ES-I3 (cell line): ENCODE measurements around the gene LRRC4.

ENCODE experiments used
- H3K36me3 ChIP-seq: 2 replicates; pipeline ENCODE4 v1.6.1; 2013; ENCODE audit warnings: mild to moderate bottlenecking, low read length, control low read depth, moderate library complexity; ENCODE audit not compliant: insufficient read depth
- H3K4me1 ChIP-seq: 2 replicates; pipeline ENCODE4 v1.6.1; 2013; ENCODE audit warnings: mild to moderate bottlenecking, control low read depth, low read length; ENCODE audit not compliant: insufficient read depth
- H3K9ac ChIP-seq: 2 replicates; pipeline ENCODE4 v1.6.1; 2013; ENCODE audit warnings: low read depth, mild to moderate bottlenecking, low read length, moderate library complexity
- H3K9me3 ChIP-seq: 2 replicates; pipeline ENCODE4 v1.6.1; 2013; ENCODE audit warnings: mild to moderate bottlenecking, low read length, moderate library complexity; ENCODE audit not compliant: control insufficient read depth, insufficient read depth

The LRRC4 gene

DNA sequence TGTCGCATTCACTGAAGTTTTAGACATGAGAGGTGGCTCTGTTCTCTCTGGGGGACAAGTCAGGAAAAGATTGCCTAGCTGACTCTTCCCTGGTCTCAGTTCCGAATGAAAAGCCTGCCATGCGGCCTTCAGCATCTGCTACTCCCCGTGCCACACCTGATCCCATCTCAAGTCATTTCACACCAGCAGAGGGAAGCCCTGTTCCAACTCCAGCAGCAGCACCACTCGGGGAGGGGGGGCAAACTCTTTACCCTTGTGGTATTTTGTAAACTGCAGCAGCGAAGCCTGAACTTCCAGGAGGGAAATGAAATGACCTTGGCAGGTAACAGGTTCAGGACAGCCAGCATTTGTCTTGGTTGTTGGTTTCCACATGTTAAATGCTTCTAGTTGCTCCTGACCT is 13.8 kb downstream of the LRRC4 start:
- H3K36me3 ChIP-seq, result 0 out of 2 replicates have a peak, but pooled peaks cover 2% of the 10 kb centered on the region
- peaks cover 14% of the 10 kb centered on the region for H3K4me1 ChIP-seq
- no peak overlapping the region for H3K9ac ChIP-seq
- H3K9me3 ChIP-seq, result no peaks in the 10 kb centered on the region

DNA sequence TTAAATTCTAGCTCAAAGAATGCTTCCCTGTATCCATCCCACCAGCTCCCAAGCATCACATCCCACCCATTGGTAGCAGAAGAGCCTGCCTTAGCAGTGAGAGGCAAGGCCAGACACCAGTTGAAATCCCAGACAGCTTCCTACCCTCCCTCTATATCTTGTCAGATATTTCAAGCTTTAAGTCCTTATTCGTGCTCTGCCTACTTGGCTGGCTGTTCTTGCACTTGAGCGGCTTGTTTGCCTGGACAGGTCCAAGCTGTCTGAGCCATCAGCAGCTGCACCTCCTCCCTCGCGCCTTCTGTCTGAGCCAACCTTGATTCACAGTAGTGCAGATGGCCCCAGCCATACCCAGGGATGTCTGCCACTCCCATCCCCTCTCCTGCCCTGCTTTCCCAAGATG is 16.4 kb downstream of the LRRC4 start:
- Histone ChIP-seq H3K9ac (no peak overlapping the region), H3K4me1 (peaks cover 11% of the 10 kb centered on the region), H3K36me3 (0 out of 2 replicates have a peak, but pooled peaks cover 4% of the 10 kb centered on the region), H3K9me3 (no peaks in the 10 kb centered on the region)

DNA sequence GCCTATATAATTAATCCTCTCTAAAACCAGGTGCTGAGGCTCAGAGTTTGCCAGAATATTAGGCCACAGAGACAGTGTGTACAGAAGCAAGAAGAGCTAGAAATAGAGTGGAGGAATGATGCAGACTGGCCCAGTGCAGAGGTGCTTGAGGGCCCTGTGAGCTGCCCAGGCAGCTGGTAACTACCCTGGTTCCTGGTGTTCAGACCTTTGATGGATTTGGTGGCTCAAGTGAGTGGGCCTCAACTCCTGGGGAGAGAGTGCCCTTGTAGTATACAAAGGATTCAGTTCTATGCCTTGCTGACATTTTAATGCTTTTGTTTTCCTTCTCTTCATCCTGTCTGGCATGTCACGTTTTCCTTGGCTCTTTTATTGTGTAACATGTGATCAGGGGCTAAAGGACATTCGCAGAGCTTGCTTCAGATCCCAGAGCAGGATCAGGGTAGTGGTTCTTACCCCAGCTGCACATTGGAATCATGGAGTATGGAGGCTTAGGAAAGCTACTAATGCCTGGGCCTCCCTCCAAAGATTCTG is 20.0 kb downstream of the LRRC4 start:
- Histone ChIP-seq H3K9ac (no peak overlapping the region), H3K9me3 (no peaks in the 10 kb centered on the region), H3K36me3 (0 out of 2 replicates have a peak, but pooled peaks cover 4% of the 10 kb centered on the region), H3K4me1 (no peaks in the 10 kb centered on the region)

DNA sequence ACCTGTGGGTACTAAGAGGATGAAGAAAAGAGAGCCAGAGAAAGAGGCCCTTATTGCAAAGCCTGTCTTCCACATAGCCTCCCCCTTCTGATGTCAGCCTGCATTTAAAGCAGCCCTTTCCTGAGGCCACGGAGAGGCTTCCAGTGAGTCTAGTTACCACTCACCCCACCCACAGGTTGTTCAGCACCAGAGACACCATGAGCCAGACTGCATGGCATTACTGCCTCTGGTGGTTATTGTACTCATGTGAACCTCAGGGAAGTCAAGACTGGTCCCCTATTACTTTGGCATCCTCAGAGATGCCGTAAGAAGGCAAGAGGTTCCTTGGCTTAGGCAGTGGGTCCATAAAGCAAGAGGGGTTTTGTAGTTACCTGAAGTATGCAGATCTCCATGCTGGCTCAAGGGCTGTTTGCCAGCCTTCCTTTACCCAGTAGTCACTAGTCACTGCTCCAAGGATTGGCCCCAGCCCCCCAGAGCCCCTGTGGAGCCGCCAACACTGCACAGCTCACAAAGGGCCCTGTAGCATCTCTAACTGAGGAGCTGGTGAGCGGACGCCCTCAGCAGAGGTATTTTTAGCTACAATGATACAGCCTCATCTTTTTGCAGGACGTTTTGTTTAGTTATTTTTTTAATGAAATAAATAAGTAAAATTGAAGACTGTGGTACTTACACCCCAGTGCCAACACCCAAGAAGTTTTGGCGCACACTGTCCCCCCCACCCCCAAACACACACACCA is 20.7 kb downstream of the LRRC4 start:
- 0 out of 2 replicates have a peak, but pooled peaks cover 4% of the 10 kb centered on the region for H3K36me3 ChIP-seq
- no peaks in the 10 kb centered on the region for H3K4me1 ChIP-seq
- no peak overlapping the region for H3K9ac ChIP-seq
- no peaks in the 10 kb centered on the region for H3K9me3 ChIP-seq

DNA sequence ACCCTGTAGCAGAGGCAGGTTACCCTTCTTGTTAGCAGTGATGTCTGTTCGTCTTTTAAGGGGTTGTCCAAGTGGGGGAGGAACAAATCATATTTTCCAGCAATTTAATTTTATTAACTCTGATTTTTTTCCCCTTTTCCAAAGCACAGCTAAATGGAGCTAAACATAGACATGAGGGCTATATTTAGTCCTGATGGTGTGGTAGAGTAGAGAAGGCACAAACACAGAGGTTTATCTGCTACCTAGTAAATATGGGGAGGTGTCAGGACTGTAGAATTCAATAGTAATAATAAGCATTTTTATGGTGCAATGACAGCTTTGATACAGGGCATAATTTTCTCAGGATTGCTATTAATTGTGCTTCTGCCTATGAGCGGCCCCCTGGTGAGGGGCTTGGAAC is 22.5 kb downstream of the LRRC4 start:
- Histone ChIP-seq H3K4me1 (no peaks in the 10 kb centered on the region), H3K9ac (no peak overlapping the region), H3K9me3 (no peaks in the 10 kb centered on the region), H3K36me3 (0 out of 2 replicates have a peak, but pooled peaks cover 4% of the 10 kb centered on the region)

DNA sequence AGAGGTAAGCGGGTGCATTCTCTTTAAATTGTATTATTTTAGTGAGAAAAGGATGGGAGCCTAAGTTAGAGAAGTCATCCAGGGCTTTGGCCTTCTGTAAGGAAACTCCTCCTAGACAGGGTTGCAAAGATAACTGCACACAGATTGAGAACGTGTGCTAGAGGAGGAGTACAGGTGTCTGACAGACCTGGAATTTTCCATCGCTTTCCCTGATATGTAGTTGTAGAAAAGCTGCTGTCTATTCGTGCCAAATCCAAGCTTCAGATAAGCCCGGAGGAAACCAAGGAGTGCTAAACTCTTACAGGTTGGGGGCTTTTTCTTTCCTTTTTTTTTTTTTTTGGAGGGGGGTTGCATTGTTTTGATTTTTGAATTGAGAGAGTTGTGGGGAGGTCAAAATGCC is 23.1 kb downstream of the LRRC4 start:
- H3K4me1 ChIP-seq, result no peaks in the 10 kb centered on the region
- H3K36me3 ChIP-seq, result 0 out of 2 replicates have a peak, but pooled peaks cover 4% of the 10 kb centered on the region
- no peaks in the 10 kb centered on the region for H3K9me3 ChIP-seq

DNA sequence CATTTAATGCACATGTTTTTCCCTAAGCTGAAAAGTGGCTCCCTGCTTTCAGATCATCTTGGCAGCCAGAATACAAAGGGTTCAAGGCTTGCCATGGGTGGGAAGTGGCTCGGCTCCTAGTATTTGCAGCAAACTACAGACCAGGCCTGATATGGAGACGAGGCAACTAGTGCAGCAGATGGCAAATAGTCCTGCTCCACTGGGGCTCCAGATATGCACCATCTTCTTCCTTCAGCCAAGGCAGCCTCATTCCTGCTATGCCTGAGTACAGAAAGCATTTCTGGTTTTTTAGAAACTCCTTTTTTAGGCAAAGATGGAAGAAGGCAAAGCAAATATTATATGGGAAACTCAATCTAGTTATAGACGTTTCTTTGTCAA is 23.9 kb downstream of the LRRC4 start:
- H3K4me1 ChIP-seq, result no peaks in the 10 kb centered on the region
- no peak overlapping the region for H3K9ac ChIP-seq
- no peaks in the 10 kb centered on the region for H3K9me3 ChIP-seq
- H3K36me3 ChIP-seq, result 0 out of 2 replicates have a peak, but pooled peaks cover under 1% of the 10 kb centered on the region

More for the DNA sequence above, 23.1 kb downstream of the LRRC4 start:
- no peak overlapping the region for H3K9ac ChIP-seq

DNA sequence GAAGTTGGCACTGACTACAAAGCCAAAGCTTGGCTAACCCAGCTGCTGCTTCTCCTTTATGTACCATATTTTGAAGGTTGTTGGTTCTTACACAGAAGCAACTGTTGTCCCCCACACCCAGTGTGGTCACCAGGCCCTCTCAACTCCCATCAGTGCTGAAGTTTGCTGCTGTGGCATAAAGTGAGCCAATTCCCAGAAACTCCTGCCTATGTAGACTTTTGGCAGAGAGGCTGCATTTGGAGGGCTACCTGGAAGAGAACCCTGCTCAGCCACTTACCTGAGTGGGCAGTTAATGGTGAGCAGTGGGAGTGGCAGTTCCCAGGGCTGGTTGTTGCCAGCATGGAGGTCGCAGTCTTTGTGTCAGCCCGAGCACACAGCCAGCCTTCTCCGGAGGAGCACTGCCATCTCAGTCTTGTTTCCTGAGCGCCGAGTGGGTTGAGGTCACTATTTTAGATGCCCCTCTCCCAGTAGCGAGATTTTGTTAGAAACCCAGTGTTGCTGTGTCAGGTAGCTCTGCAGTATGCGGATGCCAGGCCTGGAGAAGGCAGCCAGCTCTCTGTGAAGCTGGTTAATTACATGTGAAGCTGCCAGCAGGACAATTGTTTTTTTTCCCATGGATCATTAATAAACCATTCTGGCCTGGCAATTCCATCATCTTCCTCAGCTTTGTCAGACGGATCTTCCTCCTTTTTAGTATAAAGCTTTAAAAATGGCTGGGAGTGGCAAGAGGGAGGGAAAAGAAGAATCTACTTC is 24.5 kb downstream of the LRRC4 start:
- H3K36me3 ChIP-seq, result no peaks in the 10 kb centered on the region
- no peak overlapping the region for H3K9ac ChIP-seq
- no peaks in the 10 kb centered on the region for H3K4me1 ChIP-seq
- H3K9me3 ChIP-seq, result no peaks in the 10 kb centered on the region

DNA sequence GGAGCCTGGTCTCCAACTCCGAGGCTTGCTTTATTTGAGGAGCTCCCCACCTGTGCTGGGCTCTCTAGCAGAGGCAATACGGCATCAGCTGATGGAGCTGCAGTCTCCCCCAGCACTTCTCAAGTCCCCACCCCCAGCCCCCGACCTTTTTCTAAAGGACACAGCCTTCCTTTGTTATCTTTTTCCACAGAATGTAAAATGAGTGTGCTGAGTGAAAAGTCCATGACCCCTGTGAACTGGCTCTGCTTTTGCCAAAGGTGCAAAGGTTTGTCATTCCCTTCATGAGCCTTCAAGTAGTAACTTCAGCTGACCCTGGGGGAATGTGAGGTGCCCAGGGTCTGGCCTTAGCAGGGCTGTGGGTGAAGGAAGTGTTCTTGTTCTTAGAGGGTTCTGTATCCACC is 25.5 kb downstream of the LRRC4 start:
- no peaks in the 10 kb centered on the region for H3K4me1 ChIP-seq
- no peaks in the 10 kb centered on the region for H3K9me3 ChIP-seq
- no peak overlapping the region for H3K9ac ChIP-seq
- H3K36me3 ChIP-seq, result no peaks in the 10 kb centered on the region

DNA sequence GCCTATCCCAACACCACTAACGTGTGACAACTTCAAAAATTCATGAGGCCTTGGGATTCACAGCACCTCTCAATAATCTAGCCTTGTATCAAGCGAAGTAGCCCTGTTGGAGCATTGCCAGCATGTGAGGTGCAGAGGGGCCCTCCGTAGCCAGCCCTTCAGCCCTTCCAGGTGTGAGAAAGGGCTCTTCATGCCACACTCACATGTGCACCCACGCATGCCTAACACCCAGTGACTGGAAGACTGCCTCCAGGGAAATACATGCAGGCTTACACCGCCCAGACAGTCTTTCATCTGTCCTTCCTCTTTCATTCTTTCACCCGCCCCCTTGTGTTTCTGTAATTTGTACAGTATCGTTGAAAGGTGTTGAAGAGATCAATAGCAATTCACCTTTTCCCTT is 26.1 kb downstream of the LRRC4 start:
- Histone ChIP-seq H3K9ac (no peak overlapping the region), H3K36me3 (no peaks in the 10 kb centered on the region), H3K9me3 (no peaks in the 10 kb centered on the region), H3K4me1 (no peaks in the 10 kb centered on the region)

DNA sequence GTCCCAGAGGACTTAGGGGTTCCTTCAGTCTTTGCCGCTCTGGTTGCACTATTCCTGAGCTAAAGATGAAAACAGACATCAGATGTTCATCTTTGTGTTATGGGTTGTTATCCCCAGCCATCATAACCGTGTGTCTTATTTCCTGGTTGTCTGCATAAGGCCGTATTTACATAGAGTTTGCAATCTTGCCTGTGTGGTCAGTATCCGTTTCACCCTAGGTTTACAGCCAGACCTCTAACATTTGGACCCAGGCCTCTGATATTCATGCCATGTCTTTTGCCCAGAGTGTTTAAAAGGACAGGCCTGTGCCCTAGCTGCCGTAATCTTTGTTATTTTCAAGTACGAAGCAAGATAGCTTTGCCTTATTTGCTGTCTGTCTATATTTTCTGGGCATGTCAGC is 26.6 kb downstream of the LRRC4 start:
- H3K9ac ChIP-seq, result no peak overlapping the region
- H3K9me3 ChIP-seq, result no peaks in the 10 kb centered on the region
- H3K36me3 ChIP-seq, result no peaks in the 10 kb centered on the region
- H3K4me1 ChIP-seq, result no peaks in the 10 kb centered on the region

DNA sequence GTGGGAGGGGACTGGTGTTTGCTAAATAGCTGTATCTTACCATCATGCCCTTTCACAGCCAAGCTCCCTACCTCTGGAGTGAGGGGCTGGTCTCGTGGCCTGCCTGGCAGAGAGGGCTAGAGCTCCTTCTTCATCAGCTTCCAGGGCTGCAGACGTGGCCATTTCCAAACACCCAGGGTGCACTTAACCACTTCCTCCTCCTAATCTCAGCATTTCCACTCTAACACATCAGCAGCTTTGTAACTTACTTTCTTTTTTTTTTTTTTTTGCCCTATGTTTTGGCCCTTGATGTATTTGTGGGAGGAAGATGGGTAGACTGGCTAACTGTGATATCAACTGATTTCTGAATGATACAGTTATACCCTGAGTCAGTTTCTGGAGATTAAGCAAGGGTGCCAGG is 27.4 kb downstream of the LRRC4 start:
- Histone ChIP-seq H3K9ac (no peak overlapping the region), H3K4me1 (no peaks in the 10 kb centered on the region), H3K36me3 (no peaks in the 10 kb centered on the region), H3K9me3 (no peaks in the 10 kb centered on the region)

DNA sequence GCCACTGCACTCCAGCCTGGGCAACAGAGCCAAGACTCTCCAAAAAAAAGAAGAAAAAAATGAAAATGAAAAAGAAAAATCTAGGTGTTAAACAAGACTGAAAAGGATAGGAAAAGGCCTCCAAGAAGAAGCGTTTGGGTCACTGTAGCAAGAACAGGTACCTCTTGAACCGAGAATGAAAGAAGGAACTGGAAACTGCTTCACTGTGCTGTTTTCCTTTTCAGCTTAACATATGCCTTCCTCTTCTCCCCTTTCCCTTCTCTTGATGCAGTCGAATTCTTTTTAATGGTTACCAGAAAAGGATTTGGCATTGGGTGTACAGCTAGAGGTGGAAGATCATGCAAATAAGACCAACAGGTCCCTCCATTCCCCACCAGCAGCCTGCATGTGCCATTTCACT is 28.1 kb downstream of the LRRC4 start:
- Histone ChIP-seq H3K4me1 (no peaks in the 10 kb centered on the region), H3K36me3 (no peaks in the 10 kb centered on the region), H3K9ac (no peak overlapping the region), H3K9me3 (no peaks in the 10 kb centered on the region)

DNA sequence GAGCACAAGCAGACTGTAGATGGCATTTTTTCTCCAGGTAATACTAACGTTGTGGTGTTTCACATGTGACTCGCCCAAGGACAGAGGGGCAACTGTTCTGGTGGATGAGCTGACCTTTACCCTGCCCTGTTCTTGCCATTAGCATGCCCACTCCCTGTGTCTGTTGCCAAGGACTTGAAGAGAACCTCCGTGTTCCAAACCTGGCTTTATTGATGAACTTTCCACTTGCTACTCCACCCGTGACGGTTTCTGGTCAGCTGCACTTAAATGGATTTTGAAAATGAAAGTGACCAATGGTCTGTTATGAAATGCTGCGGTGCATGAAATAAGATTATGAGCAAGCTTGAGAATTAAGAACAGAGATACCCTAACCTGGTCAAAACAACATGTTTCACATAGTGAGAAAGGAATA is 30.4 kb downstream of the LRRC4 start:
- Histone ChIP-seq H3K4me1 (peaks cover 12% of the 10 kb centered on the region; the same call in 1 of the 2 replicates), H3K9me3 (no peaks in the 10 kb centered on the region), H3K36me3 (no peaks in the 10 kb centered on the region), H3K9ac (no peak overlapping the region)

DNA sequence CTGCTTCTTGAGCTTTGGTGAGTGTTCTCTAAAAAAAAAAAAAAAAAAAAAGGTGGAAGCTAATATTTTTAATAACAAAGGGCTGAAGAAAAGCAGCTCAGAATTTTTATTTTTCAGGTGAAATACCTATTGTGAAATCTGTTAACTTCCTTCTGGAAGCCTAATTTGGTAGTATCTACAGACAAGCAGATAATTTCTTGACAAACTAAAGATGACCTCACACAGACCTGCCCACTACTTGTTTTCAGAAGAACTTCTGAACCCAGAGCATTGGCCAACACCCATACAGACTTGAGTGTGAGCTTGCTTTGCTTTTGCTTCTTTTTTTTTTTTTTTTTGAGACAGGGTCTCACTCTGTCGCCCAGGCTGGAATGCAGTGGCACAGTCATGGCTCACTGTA is 31.2 kb downstream of the LRRC4 start:
- Histone ChIP-seq H3K9ac (no peak overlapping the region), H3K9me3 (no peaks in the 10 kb centered on the region), H3K4me1 (peaks cover 13% of the 10 kb centered on the region), H3K36me3 (no peaks in the 10 kb centered on the region)
